Calu3 (cell line): ENCODE measurements around the gene FAM89B. TPM values are rescaled to one million over a fixed set of nuclear protein-coding genes. Genes with fewer than 3 reads are reported as not detected.
A peak's percentile ranks its signal among the peaks of the same experiment; 100 is the strongest.

Experiments
- BruUV-seq: library from RNA; stranded (reverse); fragments of 400-500 nt; replicated peaks from 2 replicates; lab custom pipeline; 2021; lab: Mats Ljungman, UMichigan
- CTCF ChIA-PET: fragments of 300-600 bp; sonication (Branson Sonifier 250); formaldehyde crosslinking; loops from one replicate; lab custom pipeline; 2022; ENCODE audit warnings: antibody characterized with exemption; lab: Charles Lee
- DNase-seq: peaks from one replicate; pipeline ENCODE4 v3.0.0; 2022
- H3K27ac Mint-ChIP-seq: one replicate; pipeline ENCODE4 v1.8.0; 2022; ENCODE audit warnings: mixed read lengths; ENCODE audit not compliant: unreplicated experiment
- H3K27me3 Mint-ChIP-seq: one replicate; pipeline ENCODE4 v1.8.0; 2022; ENCODE audit warnings: mixed read lengths; ENCODE audit not compliant: unreplicated experiment
- H3K36me3 Mint-ChIP-seq: one replicate; pipeline ENCODE4 v1.8.0; 2022; ENCODE audit warnings: mild to moderate bottlenecking, moderate library complexity, mixed read lengths; ENCODE audit not compliant: insufficient read depth, unreplicated experiment
- H3K4me1 Mint-ChIP-seq: one replicate; pipeline ENCODE4 v1.8.0; 2022; ENCODE audit warnings: mild to moderate bottlenecking, low read depth, mixed read lengths; ENCODE audit not compliant: unreplicated experiment
- H3K4me3 Mint-ChIP-seq: one replicate; pipeline ENCODE4 v1.8.0; 2022; ENCODE audit warnings: mild to moderate bottlenecking, low read depth, moderate library complexity, mixed read lengths; ENCODE audit not compliant: unreplicated experiment
- H3K9me3 Mint-ChIP-seq: one replicate; pipeline ENCODE4 v1.8.0; 2022; ENCODE audit warnings: low read depth, mixed read lengths; ENCODE audit not compliant: unreplicated experiment
- CTCF ChIP-seq: fragments of 200-600 bp; IDR thresholded peaks from one replicate; pipeline ENCODE4 v1.8.0; 2022; ENCODE audit warnings: antibody characterized with exemption; ENCODE audit not compliant: unreplicated experiment
- intact Hi-C: fragments of 100-400 bp; cut with micrococcal nuclease; formaldehyde crosslinking; loops from one replicate; pipeline ENCODE4 v1.10.0; 2022; ENCODE audit not compliant: unreplicated experiment
- total RNA-seq: library from RNA; stranded (reverse); gene quantifications from 2 replicates; pipeline ENCODE4 v1.2.3, GENCODE V29; 2022

FAM89B gene
- total RNA-seq, 1 experiment from 2014 or later: 29.8 TPM

GRCh38 chr11:65547446-65548125 lies 24.8 kb upstream of the FAM89B start:
- peaks cover 78% of the 10 kb centered on the region for H3K36me3 Mint-ChIP-seq
- TF ChIP-seq CTCF: no peak

GRCh38 chr11:65548395-65548794 lies 23.9 kb upstream of the FAM89B start:
- DNase-seq: no peak
- CTCF ChIA-PET: interaction anchor here (1.0 kb wide), 1 partner anchor 45 kb away, joined by 4 read pairs; no protein-coding TSS in a partner anchor
- Mint-ChIP-seq H3K27me3 (no peaks in the 10 kb centered on the region), H3K27ac (no peak overlapping the region), H3K4me1 (peaks cover 36% of the 10 kb centered on the region), H3K4me3 (peak overlapping the region; percentile 23), H3K36me3 (peaks cover 73% of the 10 kb centered on the region), H3K9me3 (no peaks in the 10 kb centered on the region)
- intact Hi-C loops: no loop called here
- TF ChIP-seq CTCF: no peak
- no TSS peak for BruUV-seq

More at GRCh38 chr11:65547446-65548125, 24.8 kb upstream of the FAM89B start:
- H3K27ac Mint-ChIP-seq: no peak overlapping the region
- CTCF ChIA-PET: no interaction called here
- peaks cover 38% of the 10 kb centered on the region for H3K4me1 Mint-ChIP-seq
- H3K4me3 Mint-ChIP-seq: peak overlapping the region; percentile 23
- H3K27me3 Mint-ChIP-seq: no peaks in the 10 kb centered on the region
- DNase-seq: no peak
- intact Hi-C loops: no loop called here
- BruUV-seq: no TSS peak
- H3K9me3 Mint-ChIP-seq: no peaks in the 10 kb centered on the region

- intact Hi-C loops: no loop called here
- DNase-seq: no peak
- H3K27me3 Mint-ChIP-seq: no peaks in the 10 kb centered on the region
- TF ChIP-seq CTCF: no peak
- peaks cover 36% of the 10 kb centered on the region for H3K4me1 Mint-ChIP-seq
- no peaks in the 10 kb centered on the region for H3K9me3 Mint-ChIP-seq
- H3K27ac Mint-ChIP-seq: no peak overlapping the region
- H3K36me3 Mint-ChIP-seq: peaks cover 71% of the 10 kb centered on the region
- no TSS peak for BruUV-seq
- CTCF ChIA-PET: interaction anchor here (1.0 kb wide), 1 partner anchor 44 kb away, joined by 4 read pairs; no protein-coding TSS in a partner anchor
- no peak overlapping the region for H3K4me3 Mint-ChIP-seq
Measured at GRCh38 chr11:65549096-65549495, 23.2 kb upstream of the FAM89B start.

GRCh38 chr11:65551572-65552387 lies 20.6 kb upstream of the FAM89B start:
- Mint-ChIP-seq H3K27me3 (no peaks in the 10 kb centered on the region), H3K9me3 (no peaks in the 10 kb centered on the region), H3K4me3 (peak overlapping the region; percentile 13), H3K36me3 (peaks cover 76% of the 10 kb centered on the region), H3K4me1 (peaks cover 45% of the 10 kb centered on the region), H3K27ac (peak overlapping the region; percentile 11)
- DNase-seq: peak; percentile 82
- TF ChIP-seq CTCF: peak; percentile 41
- CTCF ChIA-PET: interaction anchor here (0.6 to 1.3 kb wide), 3 partner anchors 11 to 23 kb away, joined by 3 to 4 read pairs (median 3); partner anchors contain the start of gene FAM89B
- TSS peak; percentile 29 for BruUV-seq
- intact Hi-C loops: no loop called here
